SK-N-SH (cell line): ENCODE results near the gene AFF3. TPM values are rescaled to one million over a fixed set of nuclear protein-coding genes. Genes with fewer than 3 reads are reported as not detected.

Source experiments
- CTCF ChIA-PET: fragments of 300-600, 350-600 bp; formaldehyde crosslinking; extraction: SDS; loops from one replicate; lab custom pipeline; 2021; lab: Yijun Ruan, JAX
- POLR2A ChIA-PET: fragments of 350-600 bp; sonication (Branson Sonifier 250); formaldehyde crosslinking; extraction: SDS; loops from one replicate; lab custom pipeline; 2020; ENCODE audit warnings: antibody characterized with exemption, inconsistent platforms; lab: Yijun Ruan, JAX
- DNase-seq: peaks from one replicate; pipeline ENCODE4 v3.0.0; 2012
- H2AFZ ChIP-seq: fragments of 200-600 bp; sonication (generic); 2 replicates; pipeline ENCODE4 v1.8.1; 2016; ENCODE audit warnings: antibody characterized with exemption, mild to moderate bottlenecking, low read depth
- H3F3A ChIP-seq: fragments of 200-600 bp; sonication (generic); replicated peaks from 2 replicates; pipeline ENCODE3; 2016; ENCODE audit warnings: antibody characterized with exemption, mild to moderate bottlenecking; ENCODE audit not compliant: insufficient read depth
- H3K27ac ChIP-seq, 2 experiments: fragments of 200-500 bp in 1 of 2; fragments of 200-600 bp in 1 of 2; sonication (Bioruptor generic) in 1 of 2; sonication (generic), shearing (Covaris generic) in 1 of 2; 2 replicates each; pipeline versions ENCODE4 v1.5.1 to v1.6.1; 2014 to 2016; ENCODE audit warnings: low read depth in 2 of 2, inconsistent platforms in 1 of 2, low read length in 1 of 2, mild to moderate bottlenecking in 1 of 2, mixed read lengths in 1 of 2
- H3K27me3 ChIP-seq: fragments of 200-600 bp; sonication (generic), shearing (Covaris generic); 2 replicates; pipeline ENCODE4 v1.6.1; 2016; ENCODE audit warnings: mixed run types; ENCODE audit not compliant: insufficient read depth
- H3K36me3 ChIP-seq, 2 experiments: fragments of 200-500 bp in 1 of 2; fragments of 200-600 bp in 1 of 2; sonication (Bioruptor generic) in 1 of 2; sonication (generic) in 1 of 2; replicated peaks in 1 of 2; 2 replicates each; pipeline versions ENCODE3 to v1.5.1; 2014 to 2016; ENCODE audit warnings: low read length in 1 of 2, mild to moderate bottlenecking in 1 of 2; ENCODE audit not compliant: insufficient read depth in 2 of 2, control insufficient read depth in 1 of 2
- H3K4me1 ChIP-seq, 2 experiments: fragments of 200-500 bp in 1 of 2; fragments of 200-600 bp in 1 of 2; sonication (Bioruptor generic) in 1 of 2; sonication (generic), shearing (Covaris generic) in 1 of 2; 2 replicates each; pipeline versions ENCODE4 v1.5.1 to v1.6.1; 2014 to 2016; ENCODE audit warnings: low read depth in 1 of 2, low read length in 1 of 2, mixed run types in 1 of 2; ENCODE audit not compliant: insufficient read depth in 2 of 2, control insufficient read depth in 1 of 2
- H3K4me2 ChIP-seq: fragments of 200-600 bp; sonication (generic), shearing (Covaris generic); 2 replicates; pipeline ENCODE4 v1.6.1; 2017; ENCODE audit warnings: mixed run types
- H3K4me3 ChIP-seq, 2 experiments: fragments of 200-500 bp in 1 of 2; fragments of 200-600 bp in 1 of 2; sonication (Bioruptor generic) in 1 of 2; sonication (generic), shearing (Covaris generic) in 1 of 2; 2 replicates each; pipeline versions ENCODE4 v1.5.1 to v1.8.1; 2014 to 2016; ENCODE audit warnings: low read depth in 2 of 2, inconsistent platforms in 1 of 2, low read length in 1 of 2, mild to moderate bottlenecking in 1 of 2, mixed read lengths in 1 of 2, moderate library complexity in 1 of 2
- H3K79me2 ChIP-seq: fragments of 200-600 bp; sonication (generic); 2 replicates; pipeline ENCODE4 v1.8.1; 2017; ENCODE audit warnings: mild to moderate bottlenecking; ENCODE audit not compliant: insufficient read depth
- H3K9ac ChIP-seq: fragments of 200-600 bp; sonication (generic); 2 replicates; pipeline ENCODE4 v1.6.1; 2017; ENCODE audit warnings: mixed run types
- H3K9me2 ChIP-seq: fragments of 200-600 bp; sonication (generic); 2 replicates; pipeline ENCODE4 v1.6.1; 2017; ENCODE audit warnings: mixed run types
- H3K9me3 ChIP-seq: fragments of 200-600 bp; sonication (generic); 2 replicates; pipeline ENCODE4 v1.6.1; 2017; ENCODE audit warnings: mixed run types, mild to moderate bottlenecking, moderate library complexity
- H4K20me1 ChIP-seq: fragments of 200-600 bp; sonication (generic); 2 replicates; pipeline ENCODE4 v1.6.1; 2017; ENCODE audit warnings: mild to moderate bottlenecking, mixed run types; ENCODE audit not compliant: insufficient read depth
- CHD2 ChIP-seq: fragments of 150-350 bp; IDR thresholded peaks from 2 replicates; pipeline ENCODE4 v1.6.1; 2018; ENCODE audit warnings: low read length; ENCODE audit not compliant: partially characterized antibody
- ELF1 ChIP-seq: IDR thresholded peaks from 2 replicates; pipeline ENCODE4 v1.4.0; 2012
- EZH2phosphoT487 ChIP-seq: fragments of 200-600 bp; sonication (generic); IDR thresholded peaks from 2 replicates; pipeline ENCODE4 v1.6.1; 2017; ENCODE audit warnings: low read depth, mixed run types, mild to moderate bottlenecking, antibody characterized with exemption, moderate library complexity, borderline replicate concordance
- FOSL2 ChIP-seq: IDR thresholded peaks from 2 replicates; pipeline ENCODE4 v1.4.0; 2012; ENCODE audit warnings: low read depth, mild to moderate bottlenecking, moderate library complexity, borderline replicate concordance
- FOXJ3 ChIP-seq: sonication (generic); formaldehyde crosslinking; IDR thresholded peaks from 2 replicates; pipeline ENCODE4 v1.5.1; 2020; ENCODE audit warnings: mild to moderate bottlenecking, missing genetic modification reagents
- FOXM1 ChIP-seq: IDR thresholded peaks from 2 replicates; pipeline ENCODE4 v1.4.0; 2012; ENCODE audit warnings: low read depth, mild to moderate bottlenecking
- JUND ChIP-seq: IDR thresholded peaks from 2 replicates; pipeline ENCODE4 v1.4.0; 2012
- MEF2A ChIP-seq: IDR thresholded peaks from 2 replicates; pipeline ENCODE4 v1.4.0; 2012; ENCODE audit warnings: low read depth, borderline replicate concordance
- NFIC ChIP-seq: IDR thresholded peaks from 2 replicates; pipeline ENCODE4 v1.4.0; 2012; ENCODE audit warnings: borderline replicate concordance
- NRF1 ChIP-seq: IDR thresholded peaks from 2 replicates; pipeline ENCODE4 v1.6.1; 2012; ENCODE audit warnings: low read depth, mild to moderate bottlenecking, low read length
- RAD21 ChIP-seq: IDR thresholded peaks from 2 replicates; pipeline ENCODE4 v1.6.1; 2012; ENCODE audit warnings: mild to moderate bottlenecking, low read length
- RCOR1 ChIP-seq: fragments of 150-350 bp; IDR thresholded peaks from 2 replicates; pipeline ENCODE4 v1.6.1; 2017; ENCODE audit warnings: antibody characterized with exemption, low read length
- SIN3A ChIP-seq: IDR thresholded peaks from 2 replicates; pipeline ENCODE4 v1.6.1; 2012; ENCODE audit warnings: low read depth, mild to moderate bottlenecking, low read length, moderate library complexity, borderline replicate concordance
- SMC3 ChIP-seq: IDR thresholded peaks from 2 replicates; pipeline ENCODE4 v1.6.1; 2012; ENCODE audit warnings: low read depth, low read length, improper control_type of control experiment
- TAF1 ChIP-seq: IDR thresholded peaks from 2 replicates; pipeline ENCODE4 v1.6.1; 2012; ENCODE audit warnings: low read depth, mild to moderate bottlenecking, low read length, moderate library complexity, borderline replicate concordance
- TEAD4 ChIP-seq: IDR thresholded peaks from 2 replicates; pipeline ENCODE4 v1.4.0; 2012; ENCODE audit warnings: mild to moderate bottlenecking, borderline replicate concordance; ENCODE audit not compliant: insufficient read depth
- YY1 ChIP-seq: IDR thresholded peaks from 2 replicates; pipeline ENCODE4 v1.4.0; 2012; ENCODE audit warnings: low read depth, mild to moderate bottlenecking
- WGBS: methylation state at CpG from one replicate; pipeline ENCODE4 v1.1.6; 2017; ENCODE audit warnings: low lambda C conversion rate; 5-methylcytosine and 5-hydroxymethylcytosine counted together
- polyA plus RNA-seq, 3 experiments: library from polyadenylated mRNA; depleted of rRNA; stranded (reverse); fragments of >200 nt; gene quantifications; 2 replicates each; pipeline ENCODE4 v1.2.3, GENCODE V29; 2012
- TF ChIP-seq, protein P1 (sequence below): IDR thresholded peaks from 2 replicates; pipeline ENCODE4 v1.4.0; 2012; ENCODE audit warnings: low read depth, borderline replicate concordance
- TF ChIP-seq, protein P2 (sequence below): IDR thresholded peaks from 2 replicates; pipeline ENCODE4; 2012
- TF ChIP-seq, protein P3 (sequence below): IDR thresholded peaks from 2 replicates; pipeline ENCODE4 v1.6.1; 2012; ENCODE audit warnings: mild to moderate bottlenecking, low read depth, low read length, moderate library complexity
- TF ChIP-seq, protein P4 (sequence below): fragments of 200-600 bp; sonication (generic); IDR thresholded peaks from 2 replicates; pipeline ENCODE4 v1.6.1; 2017; ENCODE audit warnings: antibody characterized with exemption, mild to moderate bottlenecking, moderate library complexity
- TF ChIP-seq, protein P5 (sequence below): IDR thresholded peaks from 2 replicates; pipeline ENCODE4 v1.4.0; 2012; ENCODE audit warnings: low read depth

The AFF3 gene
- polyA plus RNA-seq, 1 of the 3 experiments (the other 2 are of a cell fraction), result 0.36 TPM

DNA sequence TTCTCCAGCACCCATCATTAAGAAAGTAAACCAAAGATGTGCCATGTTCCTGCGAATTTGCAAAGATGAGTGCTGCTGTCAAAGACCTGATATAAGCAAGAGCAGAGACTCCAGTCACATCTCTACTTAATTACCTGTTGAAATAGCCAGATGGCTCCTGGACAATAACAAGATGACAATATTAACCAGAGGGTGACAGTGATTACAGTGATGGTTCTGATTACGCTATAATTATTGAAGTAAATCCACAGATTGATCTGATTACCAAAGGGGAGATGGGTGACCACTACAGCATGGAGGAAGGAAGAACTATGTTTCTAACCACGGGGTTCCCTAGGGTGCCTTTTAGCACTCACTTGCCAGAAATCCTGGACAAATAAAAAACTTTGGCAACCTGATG is 36.5 kb upstream of the AFF3 start (continued):
- peak; percentile 100 for TF ChIP-seq FOXJ3
- TF ChIP-seq, protein P1, sequence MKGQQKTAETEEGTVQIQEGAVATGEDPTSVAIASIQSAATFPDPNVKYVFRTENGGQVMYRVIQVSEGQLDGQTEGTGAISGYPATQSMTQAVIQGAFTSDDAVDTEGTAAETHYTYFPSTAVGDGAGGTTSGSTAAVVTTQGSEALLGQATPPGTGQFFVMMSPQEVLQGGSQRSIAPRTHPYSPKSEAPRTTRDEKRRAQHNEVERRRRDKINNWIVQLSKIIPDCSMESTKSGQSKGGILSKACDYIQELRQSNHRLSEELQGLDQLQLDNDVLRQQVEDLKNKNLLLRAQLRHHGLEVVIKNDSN, result no peak
- peak; percentile 100 for TF ChIP-seq RCOR1
- TF ChIP-seq MEF2A, result no peak
- TF ChIP-seq, protein P2, sequence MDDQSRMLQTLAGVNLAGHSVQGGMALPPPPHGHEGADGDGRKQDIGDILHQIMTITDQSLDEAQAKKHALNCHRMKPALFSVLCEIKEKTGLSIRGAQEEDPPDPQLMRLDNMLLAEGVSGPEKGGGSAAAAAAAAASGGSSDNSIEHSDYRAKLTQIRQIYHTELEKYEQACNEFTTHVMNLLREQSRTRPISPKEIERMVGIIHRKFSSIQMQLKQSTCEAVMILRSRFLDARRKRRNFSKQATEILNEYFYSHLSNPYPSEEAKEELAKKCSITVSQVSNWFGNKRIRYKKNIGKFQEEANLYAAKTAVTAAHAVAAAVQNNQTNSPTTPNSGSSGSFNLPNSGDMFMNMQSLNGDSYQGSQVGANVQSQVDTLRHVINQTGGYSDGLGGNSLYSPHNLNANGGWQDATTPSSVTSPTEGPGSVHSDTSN, result peak; percentile 60

DNA sequence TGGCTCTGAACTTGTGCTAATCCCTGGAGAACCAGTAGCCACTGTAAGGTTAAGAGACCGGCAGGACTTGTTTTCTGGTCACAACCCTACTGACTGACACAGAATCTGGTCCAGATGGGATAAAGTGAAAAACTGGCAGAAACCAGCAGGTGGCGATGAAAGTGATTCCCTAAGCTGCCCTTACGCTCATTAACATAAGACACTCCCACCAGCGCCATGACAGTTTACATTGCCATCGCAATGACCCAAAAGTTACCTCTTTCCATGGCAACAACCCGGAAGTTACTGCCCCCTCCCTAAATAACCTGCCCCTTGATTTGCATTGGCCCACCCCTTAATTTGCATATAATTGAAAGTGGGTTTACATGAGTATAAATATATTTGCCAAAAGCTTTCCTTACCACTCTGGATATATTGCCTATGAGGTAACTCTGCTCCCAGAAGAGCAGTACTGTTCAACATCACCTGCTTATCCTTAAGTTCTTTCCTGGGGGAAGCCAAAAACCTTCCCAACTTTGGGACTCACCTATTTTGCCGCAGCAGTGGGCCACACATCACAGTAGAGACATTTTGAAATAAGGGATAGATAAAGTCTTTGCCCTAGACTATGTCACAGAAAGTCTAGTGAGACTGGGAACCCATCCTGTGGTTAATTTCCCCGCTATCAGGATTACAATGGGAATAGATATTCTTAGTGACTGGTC is 35.8 kb upstream of the AFF3 start:
- ChIA-PET POLR2A (interaction anchor here (0.8 kb wide), 1 partner anchor 30 kb away, joined by 3 read pairs; no protein-coding TSS in a partner anchor), CTCF (interaction anchor here (0.6 to 2.8 kb wide), 16 partner anchors 10 to 453 kb away, joined by 3 to 9 read pairs (median 4); no protein-coding TSS in a partner anchor)
- peaks cover 0 to 34% of the 10 kb centered on the region in 2 experiments; a peak in 2 of 4 replicates for H3K4me1 ChIP-seq
- H3K27me3 ChIP-seq, result no peaks in the 10 kb centered on the region
- no peaks in the 10 kb centered on the region for H3K9me2 ChIP-seq
- H3K4me2 ChIP-seq, result no peak overlapping the region
- 0 out of 2 replicates have a peak overlapping the region, but pooled peaks have one; percentile 51 for H2AFZ ChIP-seq
- no peak overlapping the region for H3K4me3 ChIP-seq
- no peaks in the 10 kb centered on the region for H3K79me2 ChIP-seq
- H4K20me1 ChIP-seq, result no peaks in the 10 kb centered on the region
- no peaks in the 10 kb centered on the region for H3F3A ChIP-seq
- H3K9ac ChIP-seq, result no peak overlapping the region
- H3K36me3 ChIP-seq, result no peaks in the 10 kb centered on the region
- WGBS, result 7% methylated on average over 8 of the region's 8 CpGs
- peak overlapping the region in 1 of 2 experiments; percentile 92; a peak in 2 of 4 replicates for H3K27ac ChIP-seq
- H3K9me3 ChIP-seq, result no peaks in the 10 kb centered on the region
- DNase-seq, result peak; percentile 71
- TF ChIP-seq ELF1 (no peak), RAD21 (peak; percentile 70), MEF2A (no peak), YY1 (peak; percentile 80; the same call in 1 of the 2 replicates), JUND (no peak), NFIC (no peak), TAF1 (no peak), FOXJ3 (no peak), FOSL2 (no peak), RCOR1 (no peak; the same call in 1 of the 2 replicates), CHD2 (no peak), EZH2phosphoT487 (no peak), NRF1 (no peak), SMC3 (peak; percentile 59; the same call in 1 of the 2 replicates), TEAD4 (no peak), FOXM1 (no peak), SIN3A (no peak)
- TF ChIP-seq, protein P3, sequence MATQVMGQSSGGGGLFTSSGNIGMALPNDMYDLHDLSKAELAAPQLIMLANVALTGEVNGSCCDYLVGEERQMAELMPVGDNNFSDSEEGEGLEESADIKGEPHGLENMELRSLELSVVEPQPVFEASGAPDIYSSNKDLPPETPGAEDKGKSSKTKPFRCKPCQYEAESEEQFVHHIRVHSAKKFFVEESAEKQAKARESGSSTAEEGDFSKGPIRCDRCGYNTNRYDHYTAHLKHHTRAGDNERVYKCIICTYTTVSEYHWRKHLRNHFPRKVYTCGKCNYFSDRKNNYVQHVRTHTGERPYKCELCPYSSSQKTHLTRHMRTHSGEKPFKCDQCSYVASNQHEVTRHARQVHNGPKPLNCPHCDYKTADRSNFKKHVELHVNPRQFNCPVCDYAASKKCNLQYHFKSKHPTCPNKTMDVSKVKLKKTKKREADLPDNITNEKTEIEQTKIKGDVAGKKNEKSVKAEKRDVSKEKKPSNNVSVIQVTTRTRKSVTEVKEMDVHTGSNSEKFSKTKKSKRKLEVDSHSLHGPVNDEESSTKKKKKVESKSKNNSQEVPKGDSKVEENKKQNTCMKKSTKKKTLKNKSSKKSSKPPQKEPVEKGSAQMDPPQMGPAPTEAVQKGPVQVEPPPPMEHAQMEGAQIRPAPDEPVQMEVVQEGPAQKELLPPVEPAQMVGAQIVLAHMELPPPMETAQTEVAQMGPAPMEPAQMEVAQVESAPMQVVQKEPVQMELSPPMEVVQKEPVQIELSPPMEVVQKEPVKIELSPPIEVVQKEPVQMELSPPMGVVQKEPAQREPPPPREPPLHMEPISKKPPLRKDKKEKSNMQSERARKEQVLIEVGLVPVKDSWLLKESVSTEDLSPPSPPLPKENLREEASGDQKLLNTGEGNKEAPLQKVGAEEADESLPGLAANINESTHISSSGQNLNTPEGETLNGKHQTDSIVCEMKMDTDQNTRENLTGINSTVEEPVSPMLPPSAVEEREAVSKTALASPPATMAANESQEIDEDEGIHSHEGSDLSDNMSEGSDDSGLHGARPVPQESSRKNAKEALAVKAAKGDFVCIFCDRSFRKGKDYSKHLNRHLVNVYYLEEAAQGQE, result no peak
- TF ChIP-seq, protein P4, sequence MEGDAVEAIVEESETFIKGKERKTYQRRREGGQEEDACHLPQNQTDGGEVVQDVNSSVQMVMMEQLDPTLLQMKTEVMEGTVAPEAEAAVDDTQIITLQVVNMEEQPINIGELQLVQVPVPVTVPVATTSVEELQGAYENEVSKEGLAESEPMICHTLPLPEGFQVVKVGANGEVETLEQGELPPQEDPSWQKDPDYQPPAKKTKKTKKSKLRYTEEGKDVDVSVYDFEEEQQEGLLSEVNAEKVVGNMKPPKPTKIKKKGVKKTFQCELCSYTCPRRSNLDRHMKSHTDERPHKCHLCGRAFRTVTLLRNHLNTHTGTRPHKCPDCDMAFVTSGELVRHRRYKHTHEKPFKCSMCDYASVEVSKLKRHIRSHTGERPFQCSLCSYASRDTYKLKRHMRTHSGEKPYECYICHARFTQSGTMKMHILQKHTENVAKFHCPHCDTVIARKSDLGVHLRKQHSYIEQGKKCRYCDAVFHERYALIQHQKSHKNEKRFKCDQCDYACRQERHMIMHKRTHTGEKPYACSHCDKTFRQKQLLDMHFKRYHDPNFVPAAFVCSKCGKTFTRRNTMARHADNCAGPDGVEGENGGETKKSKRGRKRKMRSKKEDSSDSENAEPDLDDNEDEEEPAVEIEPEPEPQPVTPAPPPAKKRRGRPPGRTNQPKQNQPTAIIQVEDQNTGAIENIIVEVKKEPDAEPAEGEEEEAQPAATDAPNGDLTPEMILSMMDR, result peak; percentile 65
- TF ChIP-seq, protein P5, sequence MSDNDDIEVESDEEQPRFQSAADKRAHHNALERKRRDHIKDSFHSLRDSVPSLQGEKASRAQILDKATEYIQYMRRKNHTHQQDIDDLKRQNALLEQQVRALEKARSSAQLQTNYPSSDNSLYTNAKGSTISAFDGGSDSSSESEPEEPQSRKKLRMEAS, result no peak
- TF ChIP-seq, protein P2, result no peak
